HG02840 (cell line): ENCODE data around the gene IGLL1.
"Not testable (repeated sequence)": the region's sequence is repeated elsewhere in the genome, so short reads cannot be mapped to it uniquely, and the experiment has no call there.

ENCODE experiments used
- ATAC-seq: cut with Tn5 transposase; IDR thresholded peaks from one replicate; pipeline ENCODE4 v1.9.1; 2021; ENCODE audit warnings: mild to moderate bottlenecking, moderate library complexity, moderate number of reproducible peaks; ENCODE audit not compliant: unreplicated experiment, low FRiP score

The IGLL1 gene

DNA sequence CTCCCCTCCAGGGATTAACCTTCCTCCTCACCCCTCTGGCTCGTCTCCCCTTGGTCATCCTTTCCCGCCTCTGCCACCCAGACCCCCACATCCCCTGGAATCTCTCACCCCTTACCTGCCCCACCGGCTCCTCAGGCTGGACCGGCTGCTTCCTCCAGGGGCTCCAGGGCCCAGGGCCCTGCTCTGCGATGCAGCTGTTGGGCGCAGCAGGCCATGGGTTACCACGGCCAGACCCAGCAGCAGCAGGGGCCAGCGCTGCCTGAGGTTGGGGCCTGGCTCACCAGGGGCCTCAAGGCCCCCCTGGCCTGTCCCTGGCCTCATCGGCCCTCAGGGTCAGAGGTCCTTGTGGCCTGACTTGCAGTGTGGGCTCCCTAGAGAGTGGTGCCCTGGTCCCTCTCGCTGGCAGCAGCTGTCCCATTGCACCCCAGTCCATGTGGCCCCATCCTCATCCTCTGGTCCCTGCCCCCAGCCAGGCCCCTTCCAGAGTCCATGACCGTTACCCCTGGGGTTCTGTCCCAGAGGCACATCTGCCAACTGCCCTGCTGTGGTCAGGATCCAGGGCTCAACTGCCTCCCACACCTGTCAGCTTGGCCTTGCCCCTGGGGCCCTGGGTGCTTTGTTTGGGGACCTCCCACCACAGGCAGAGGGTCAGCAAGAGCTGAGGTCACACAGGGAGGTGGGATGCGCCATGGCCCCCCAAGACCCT lies at the start of gene IGLL1:
IGLL1 (minus strand) TSS at position 421 of the 706 bp plus-strand sequence; CDS start at position 321, 100 bp downstream.
- no peak for ATAC-seq

DNA sequence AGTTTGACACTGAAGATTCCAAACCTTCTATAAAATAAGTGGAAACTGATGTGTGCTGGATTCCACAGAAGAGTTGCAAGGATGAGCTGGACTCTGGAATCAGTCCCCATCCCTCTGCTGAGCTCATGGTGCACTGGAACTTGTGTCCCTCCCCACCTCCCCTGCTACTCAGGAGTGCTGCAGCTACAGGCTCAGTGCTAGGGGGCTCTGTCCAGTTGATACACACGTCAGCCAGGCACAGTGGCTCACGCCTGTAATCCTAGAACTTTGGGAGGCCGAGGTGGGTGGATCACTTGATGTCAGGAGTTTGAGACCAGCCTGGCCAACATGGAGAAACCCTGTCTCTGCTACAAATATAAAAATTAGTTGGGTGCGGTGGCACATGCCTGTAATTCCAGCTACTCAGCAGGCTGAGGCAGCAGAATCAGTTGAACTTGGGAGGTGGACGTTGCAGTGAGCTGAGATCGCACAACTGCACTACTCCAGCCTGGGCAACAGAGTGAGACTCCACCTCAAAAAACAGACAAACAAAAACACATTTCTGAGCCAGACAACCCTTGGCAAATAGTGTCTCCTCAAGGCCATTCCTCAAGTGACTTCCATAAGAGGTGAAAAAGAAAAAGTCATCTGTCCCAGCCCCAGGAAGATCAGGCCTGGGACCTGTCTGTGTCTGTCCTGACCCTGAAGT lies 48.1 kb upstream of the IGLL1 start:
- not testable (repeated sequence) for ATAC-seq

DNA sequence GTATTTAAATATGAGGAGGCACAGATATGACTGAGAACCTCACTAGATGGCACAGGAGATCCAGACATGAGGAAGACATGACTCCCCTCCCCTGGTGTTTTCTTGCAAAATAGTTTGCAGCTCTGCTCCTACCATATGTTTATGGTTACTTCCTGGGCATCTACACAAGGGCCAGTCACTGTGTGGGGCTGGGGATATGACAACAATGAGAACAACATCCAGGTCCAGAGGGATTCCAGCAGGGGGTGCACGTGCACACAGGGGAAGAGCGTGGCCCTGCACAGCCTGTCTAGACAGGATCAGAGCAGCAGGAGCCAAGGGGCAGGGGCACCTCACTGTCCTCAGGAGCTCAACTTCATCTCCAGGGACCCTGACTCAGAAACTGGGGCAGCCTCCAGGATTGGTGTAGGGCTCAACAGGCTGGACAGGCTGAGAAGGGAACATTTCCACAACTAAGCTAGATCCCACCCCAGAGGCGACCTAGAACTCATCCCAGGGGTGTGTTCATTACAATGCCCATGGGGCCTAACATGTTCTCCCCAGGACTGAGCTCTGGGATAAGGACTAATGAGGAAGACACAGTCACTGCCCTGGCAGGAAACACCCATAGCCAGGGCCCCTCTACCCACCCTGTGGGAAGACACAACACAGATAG lies 47.4 kb upstream of the IGLL1 start:
- ATAC-seq: not testable (repeated sequence)

DNA sequence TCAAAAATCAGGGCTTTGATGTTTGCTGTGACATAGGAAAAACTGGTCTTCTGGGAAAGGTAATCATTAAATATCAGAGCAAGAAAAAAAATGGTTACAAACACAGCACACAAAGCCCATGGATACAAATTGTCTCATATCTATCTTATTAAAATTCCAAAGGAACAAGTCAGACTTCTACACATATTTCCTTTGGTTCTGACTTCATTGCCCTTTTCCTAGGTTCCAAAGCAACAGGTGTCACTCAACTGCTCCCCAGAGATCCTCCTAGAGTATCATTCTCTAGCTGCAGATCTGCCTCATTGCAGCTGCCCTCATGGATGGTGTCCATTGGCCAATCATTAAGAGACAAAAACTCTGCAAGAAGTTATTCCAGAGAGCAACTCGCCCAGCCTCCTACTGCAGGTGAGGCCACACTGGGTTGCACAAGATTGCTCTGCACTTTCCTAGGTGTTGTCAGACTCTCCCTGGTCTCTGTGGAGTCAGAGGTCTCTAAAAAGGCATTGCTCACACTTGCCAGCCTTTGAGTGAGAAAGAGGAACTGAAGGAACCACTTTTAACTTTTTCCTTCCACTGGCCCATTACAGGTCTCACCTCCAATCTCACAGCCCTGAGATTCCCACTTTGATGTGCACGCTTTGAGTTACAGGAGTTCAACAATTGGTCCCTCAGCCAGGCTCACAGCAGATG lies 46.3 kb upstream of the IGLL1 start:
- no peak for ATAC-seq

DNA sequence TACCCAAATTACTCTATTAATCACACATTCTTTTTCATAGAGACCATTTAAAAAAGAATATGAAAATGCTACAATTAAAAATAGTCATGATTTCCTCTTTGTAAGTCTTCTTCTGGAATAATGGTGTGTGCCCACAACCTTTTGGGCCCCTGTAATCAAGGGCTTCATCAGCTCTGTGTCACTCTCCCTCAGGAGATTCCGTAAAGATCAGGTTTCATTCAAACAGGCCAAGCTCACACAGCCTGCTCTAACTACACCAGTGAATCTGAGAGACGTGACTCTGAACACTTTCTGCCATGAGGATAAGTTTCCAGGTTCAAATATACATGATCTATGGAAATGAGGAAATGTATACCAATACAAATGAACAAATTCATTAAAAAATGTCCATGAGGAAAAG lies 42.5 kb upstream of the IGLL1 start:
- no peak for ATAC-seq

DNA sequence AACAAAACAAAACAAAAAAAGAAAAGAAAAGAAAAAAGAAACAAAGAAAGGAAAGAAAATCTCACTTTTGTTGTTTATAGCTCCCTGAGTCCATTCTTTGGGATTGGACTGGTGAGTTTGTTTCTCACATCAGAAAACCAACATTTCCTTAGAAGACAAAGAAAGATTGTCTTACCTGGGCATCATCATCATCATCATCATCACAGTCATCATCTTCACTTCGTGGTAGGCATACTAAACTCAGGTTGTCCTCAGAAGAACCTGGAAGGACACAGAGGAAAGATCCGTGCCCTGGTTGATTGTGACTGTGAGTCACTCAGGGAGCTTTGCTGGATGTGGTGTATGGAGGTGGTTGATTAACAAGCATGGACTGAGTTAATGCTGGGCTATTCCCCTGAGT lies 41.8 kb upstream of the IGLL1 start:
- not testable (repeated sequence) for ATAC-seq

DNA sequence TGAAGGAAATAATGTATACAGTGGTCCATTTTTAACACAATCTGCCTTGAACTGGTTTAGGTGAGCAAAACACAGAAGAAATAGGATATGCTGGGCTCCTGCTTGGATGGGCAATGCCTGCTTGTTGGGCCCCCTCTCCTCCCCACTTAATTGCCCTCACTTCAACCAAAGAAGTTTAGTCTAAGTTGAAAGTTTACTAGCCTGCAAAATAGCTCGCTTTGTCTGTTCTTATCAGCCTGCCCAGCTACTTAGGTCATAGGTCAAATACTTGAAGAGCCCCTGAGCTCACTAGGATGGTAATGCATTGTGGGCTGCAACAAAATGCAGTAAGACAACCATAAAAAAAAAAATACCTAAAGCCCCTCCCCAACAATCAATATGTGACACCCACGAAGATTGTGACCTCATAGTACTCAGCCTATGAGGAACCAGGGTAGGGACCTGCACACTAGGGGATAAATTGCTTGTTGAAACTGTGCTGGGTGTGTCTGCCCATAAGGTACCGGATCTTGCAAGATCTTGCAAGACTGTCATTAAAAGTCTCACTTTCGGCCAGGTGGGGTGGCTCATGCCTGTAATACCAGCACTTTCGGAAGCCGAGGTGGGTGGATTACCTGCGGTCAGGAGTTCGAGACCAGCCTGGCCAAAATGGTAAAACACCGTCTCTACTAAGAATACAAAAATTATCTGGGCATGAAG lies 41.1 kb upstream of the IGLL1 start:
- no peak for ATAC-seq

DNA sequence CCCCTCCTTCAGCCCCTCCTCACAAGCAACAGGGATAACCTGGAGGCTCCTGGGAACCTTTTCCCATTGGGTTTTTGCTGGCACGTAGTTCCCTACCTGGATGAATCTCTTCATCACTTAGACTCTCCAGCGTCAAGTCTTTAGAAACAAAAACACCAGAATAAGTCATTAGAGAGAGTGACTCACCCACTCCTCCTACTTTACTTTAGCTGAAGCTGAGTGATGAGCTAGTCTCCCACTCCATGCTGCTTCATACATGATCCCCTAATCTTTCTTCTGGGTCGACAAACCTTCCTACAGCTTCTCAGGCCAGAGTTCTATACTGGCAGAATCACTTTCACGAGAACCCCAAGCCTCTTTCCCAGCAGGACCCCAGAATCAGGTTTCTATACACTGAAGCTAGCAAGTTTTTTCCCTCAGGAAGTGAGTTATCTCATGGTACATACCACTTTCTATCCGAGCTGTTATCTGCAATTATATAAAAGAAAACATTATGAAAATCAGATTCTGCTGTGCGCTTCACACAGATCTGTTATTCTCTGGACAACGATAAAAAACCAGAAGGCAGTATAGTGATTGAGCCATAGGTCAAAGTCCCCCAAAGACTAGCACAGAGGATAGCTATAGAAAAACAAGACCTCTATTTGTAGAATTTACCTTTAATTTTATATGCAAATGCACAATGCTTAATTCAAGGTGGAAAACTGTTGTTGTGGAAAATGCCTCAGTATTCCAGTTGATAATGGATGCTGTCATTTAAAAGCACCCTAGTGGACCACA lies 33.3 kb upstream of the IGLL1 start:
- ATAC-seq: no peak

DNA sequence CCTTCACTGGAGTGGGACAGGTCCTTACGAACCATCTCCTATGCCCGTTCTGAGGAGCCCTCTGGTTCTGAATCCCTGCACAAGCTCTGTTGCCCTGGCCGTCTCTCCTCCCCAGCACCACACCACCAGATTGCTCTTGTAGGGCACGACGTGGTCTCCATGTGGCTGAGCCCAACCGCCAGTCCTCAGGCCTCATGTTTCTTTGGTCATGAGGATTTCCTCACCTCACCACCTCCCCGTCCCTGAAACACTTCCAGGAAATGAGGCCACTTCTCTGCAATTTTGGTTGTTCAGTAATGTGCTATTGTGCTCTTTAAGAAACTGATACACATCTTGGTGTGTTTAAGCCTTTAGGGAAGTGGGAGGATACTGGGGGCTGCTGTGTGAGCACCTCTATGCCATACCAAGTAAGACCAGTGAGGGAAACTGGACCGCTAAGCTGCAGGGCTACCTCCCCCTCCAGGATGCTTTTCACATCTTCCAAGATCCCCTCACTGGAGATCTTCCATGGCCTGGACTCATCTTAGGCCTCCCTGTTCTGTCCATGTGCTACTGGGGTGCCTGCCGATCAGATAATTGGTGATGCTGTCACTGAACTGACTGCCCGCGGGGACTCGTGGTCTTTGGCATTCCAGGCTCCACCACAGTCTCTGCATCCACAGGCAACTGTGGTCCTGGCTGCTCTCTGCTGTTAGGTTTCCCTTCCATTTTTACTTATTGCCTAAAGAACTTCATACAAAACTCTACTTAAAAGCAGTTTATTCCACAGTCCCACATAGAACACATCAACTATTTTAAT lies 30.1 kb upstream of the IGLL1 start:
- no peak for ATAC-seq

DNA sequence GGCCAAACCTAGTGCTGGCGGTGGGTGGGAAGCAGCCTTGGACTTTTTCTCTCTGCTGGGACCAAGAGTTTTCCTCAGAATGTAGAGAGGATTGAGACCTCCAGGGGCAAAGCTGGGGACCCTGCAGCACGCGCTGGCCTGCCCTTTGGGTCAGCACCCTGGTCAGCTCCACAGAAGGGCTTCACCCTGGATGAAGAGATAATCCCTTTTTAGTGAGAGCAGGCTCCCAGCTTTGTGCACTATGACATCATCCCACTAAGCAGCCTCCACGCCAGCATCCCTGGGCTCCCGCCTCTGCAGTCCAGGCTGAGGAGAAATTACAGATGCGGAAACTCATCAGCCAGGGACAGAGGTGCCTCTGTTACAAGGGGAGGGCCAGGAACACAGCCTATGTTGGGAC lies 28.5 kb upstream of the IGLL1 start:
- no peak for ATAC-seq

DNA sequence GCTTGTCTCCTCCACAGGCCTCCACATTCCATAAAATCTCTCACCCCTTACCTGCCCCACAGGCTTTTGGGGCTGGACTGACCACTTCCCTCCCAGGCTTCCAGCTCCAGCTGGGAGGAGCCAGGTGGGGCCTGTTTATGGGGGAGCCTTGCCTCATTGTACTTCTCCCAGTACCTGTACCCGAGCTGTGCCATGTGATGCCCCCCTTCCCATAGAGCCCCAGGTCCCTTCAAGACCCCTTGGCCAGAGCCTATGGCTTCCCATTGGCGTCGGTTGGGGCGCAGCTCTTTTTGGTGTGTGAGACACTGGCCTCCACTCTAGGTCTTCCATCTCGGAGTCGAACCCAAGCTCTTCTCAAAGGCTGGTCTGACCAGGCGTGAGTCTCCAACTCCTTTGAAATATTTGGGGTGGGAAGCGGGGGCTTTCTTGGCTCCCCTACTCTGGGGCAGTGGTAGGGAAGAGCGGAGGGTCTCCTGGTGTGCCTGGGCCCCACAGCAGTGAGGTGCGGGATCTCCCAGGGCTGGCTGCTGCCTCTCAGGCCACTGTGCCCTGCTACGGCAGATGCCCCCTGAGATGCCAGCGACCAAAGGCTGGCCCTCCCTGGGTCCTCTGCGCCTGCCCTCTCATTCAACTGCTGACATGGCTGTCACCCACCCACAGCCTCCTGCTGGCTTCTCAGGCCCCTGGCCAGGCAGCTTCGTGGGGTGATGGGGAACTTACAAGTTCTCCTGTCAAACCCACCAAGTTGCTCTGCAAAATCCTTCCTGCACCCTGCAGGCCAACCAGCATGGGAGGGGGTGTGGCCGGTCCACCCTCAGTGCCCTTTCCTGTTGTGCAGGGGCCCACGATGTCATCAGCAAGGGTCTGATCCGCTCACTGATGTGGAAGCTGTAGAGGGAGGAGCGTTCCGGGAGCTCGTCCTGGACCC lies 26.4 kb upstream of the IGLL1 start:
- no peak for ATAC-seq

DNA sequence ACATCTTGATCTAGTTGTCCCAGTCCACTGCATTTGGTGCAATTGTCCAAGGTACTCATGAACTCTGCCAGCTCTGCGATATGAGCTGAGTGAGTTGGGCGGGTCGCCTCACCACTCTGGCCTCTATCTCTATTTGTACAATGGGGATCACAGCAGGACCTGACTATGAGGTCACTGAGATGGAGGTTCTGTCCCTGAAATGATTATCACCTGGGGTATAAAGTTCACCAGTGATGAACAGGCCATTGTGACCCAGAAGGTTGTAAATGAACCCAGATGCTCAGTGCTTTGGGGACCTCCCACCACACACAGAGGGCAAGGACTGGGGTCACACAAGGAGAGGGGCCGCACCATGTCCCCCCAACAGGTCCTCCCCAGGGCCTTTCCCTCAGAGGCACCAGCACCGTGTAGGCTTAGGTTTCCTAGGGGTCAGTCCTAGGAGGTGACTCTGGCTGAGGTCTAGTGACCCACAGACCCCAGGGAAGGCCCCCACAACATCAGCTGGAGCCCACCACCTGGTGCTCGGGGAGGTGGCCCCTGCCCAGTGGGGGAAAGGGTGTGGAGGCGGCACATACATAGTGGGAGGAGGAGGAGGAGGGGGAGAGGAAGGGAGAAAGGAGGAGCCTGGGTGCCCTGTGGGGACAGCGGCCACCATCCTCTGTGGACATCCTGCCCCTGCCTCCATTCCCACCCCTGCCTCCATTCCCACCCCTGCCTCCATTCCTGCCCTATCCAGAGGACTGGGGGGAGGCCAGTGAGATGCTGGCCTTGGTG lies 25.0 kb upstream of the IGLL1 start:
- no peak for ATAC-seq

DNA sequence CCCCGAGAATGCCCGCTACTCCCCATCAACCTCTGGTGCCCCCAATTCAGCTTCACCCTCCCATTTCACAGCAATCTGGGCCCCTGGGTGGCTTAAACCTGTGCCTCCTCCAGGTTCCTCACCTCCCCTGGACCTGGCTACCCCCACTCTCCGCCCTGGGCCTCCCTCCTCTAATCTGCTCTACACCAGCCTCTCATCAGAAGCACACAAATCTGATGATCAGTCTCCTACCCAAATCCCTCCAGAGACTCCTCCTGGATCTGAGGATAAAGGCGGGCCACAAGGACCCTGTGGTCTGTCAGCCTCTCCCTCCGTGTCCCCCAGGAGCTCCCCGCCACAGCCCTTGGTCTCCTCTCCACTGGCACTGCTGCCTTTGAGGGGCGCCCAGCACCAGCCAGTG lies 23.2 kb upstream of the IGLL1 start:
- ATAC-seq: no peak

DNA sequence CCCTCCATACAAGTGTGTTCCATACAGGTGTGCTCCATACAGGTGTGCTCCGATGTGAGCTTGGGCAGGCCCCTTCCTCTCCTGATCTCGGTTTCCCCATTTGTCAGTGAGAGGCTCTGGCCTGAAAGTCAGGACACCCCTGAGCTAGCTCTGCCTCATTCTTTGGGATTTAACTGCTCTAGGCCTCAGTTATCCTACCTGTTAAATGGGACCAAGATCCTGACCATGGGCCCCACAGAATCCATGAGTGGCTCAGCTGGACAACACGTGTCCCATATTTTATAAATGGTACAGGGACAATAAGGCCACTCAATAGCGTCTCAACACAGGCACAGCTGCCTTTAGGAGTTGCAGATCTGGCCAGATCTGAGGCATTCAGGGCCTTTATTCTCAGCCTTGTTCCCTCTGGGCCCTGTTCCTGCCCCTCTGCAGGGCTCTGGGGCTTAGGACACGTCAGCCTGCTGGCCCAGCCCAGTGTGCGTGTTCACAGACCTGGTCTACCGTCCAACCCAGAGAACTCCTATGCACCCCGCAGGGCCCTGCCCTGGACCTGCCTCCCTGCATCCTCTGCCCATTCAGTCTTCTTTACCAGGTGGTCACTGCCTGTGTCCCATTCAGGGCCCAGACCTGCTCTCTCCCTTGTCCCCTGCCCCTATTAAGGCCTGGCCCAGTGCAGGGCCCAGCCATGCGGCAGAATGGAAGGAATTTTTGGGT lies 18.9 kb upstream of the IGLL1 start:
- no peak for ATAC-seq

DNA sequence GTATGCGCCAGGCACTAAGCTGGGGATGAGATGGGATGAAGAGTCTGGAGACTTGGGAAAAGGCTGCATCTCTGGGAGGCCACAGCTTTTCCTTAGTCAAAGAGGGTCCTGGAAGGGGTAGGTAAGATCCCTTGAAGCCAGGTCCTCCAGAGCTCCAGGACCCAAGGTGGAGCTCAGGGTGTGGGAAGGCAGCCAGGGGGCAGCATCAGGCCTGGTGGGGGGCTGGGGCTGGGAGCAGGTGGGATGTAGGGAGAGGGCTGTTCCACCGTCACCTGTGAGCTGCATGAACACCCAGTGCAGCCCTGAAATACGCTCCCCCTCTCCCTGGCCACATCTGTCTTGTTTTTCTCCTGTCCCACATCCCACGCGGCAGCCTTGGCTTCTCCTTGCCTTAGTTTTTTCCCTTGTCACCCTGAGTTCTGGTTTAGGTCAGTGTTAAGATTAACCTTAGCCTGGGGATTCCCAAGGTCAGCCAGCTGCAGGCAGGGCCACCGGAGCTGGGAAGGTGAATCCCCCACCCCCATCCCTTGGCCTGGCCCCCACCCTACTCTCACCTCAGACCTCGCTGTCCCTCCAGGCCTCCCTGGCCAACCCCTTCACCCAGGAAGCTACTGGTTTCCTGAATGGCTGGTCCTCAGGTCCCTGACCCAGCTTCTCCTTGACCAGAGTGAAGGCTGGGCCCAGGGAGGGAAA lies 17.6 kb upstream of the IGLL1 start:
- not testable (repeated sequence) for ATAC-seq

DNA sequence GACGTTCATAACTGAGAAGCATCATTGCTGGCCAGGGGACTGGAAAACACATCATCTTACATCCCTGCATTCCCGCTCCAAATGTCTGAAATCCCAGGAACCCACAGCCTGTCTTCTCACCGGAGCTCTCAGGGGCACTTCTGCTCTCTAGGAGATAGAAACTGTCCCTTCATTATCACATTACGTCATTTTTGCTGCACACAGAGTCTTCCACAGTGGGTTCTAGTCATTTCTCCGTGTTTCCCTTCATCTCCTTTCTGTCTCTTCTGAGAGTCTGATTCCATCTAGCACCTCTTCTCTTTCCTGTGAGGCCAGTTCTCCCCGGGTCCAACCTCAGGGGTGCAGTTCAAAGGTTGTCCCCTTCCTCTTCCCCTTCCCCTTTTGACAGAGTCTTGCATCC lies 15.8 kb upstream of the IGLL1 start:
- not testable (repeated sequence) for ATAC-seq
